Lung (tissue), 12 donors: ENCODE data around the gene BABAM2. TPM values are rescaled to one million over a fixed set of nuclear protein-coding genes. Genes with fewer than 3 reads are reported as not detected.
"Not testable (repeated sequence)": the region's sequence is repeated elsewhere in the genome, so short reads cannot be mapped to it uniquely, and the experiment has no call there.

Experiments used
- ATAC-seq: fragments of 200-7000 bp; cut with Tn5 transposase; one replicate; pipeline ENCODE4 v1.9.1; 2020; ENCODE audit warnings: moderate number of reproducible peaks; ENCODE audit not compliant: insufficient read depth, low FRiP score
- DNase-seq, 3 donors: peaks; one replicate each; pipeline ENCODE4 v3.0.0-alpha.2; 2013 to 2017
- H3K27ac ChIP-seq, 2 donors: one replicate each; pipeline ENCODE4 v1.5.1; 2013; ENCODE audit warnings: mild to moderate bottlenecking in 2 of 2, moderate library complexity in 2 of 2, control low read depth in 1 of 2, inconsistent platforms in 1 of 2, low read depth in 1 of 2, low read length in 1 of 2
- H3K27me3 ChIP-seq, 3 donors: one replicate each; pipeline ENCODE4 v1.5.1; 2013; ENCODE audit warnings: low read length in 2 of 3; ENCODE audit not compliant: control insufficient read depth in 3 of 3, insufficient read depth in 3 of 3
- H3K36me3 ChIP-seq, 4 donors: one replicate each; pipeline ENCODE4 v1.5.1; 2013; ENCODE audit warnings: low read length in 4 of 4, mild to moderate bottlenecking in 1 of 4, moderate library complexity in 1 of 4; ENCODE audit not compliant: control insufficient read depth in 4 of 4, insufficient read depth in 4 of 4
- H3K4me1 ChIP-seq, 5 donors: one replicate each; pipeline ENCODE4 v1.5.1; 2013; ENCODE audit warnings: low read length in 5 of 5, mild to moderate bottlenecking in 2 of 5, moderate library complexity in 1 of 5; ENCODE audit not compliant: control insufficient read depth in 5 of 5, insufficient read depth in 5 of 5
- H3K4me3 ChIP-seq: one replicate; pipeline ENCODE4 v1.5.1; 2013; ENCODE audit warnings: mild to moderate bottlenecking, control low read depth, moderate library complexity
- H3K9ac ChIP-seq, 2 donors: one replicate each; pipeline ENCODE4 v1.5.1; 2013; ENCODE audit warnings: low read length in 2 of 2, control low read depth in 1 of 2; ENCODE audit not compliant: insufficient read depth in 1 of 2
- H3K9me3 ChIP-seq, 4 donors: one replicate each; pipeline ENCODE4 v1.5.1; 2013; ENCODE audit warnings: low read length in 3 of 4, mild to moderate bottlenecking in 1 of 4, moderate library complexity in 1 of 4; ENCODE audit not compliant: control insufficient read depth in 4 of 4, insufficient read depth in 3 of 4
- CTCF ChIP-seq: IDR thresholded peaks from 2 replicates; pipeline ENCODE4 v1.5.1; 2012; ENCODE audit warnings: mild to moderate bottlenecking; ENCODE audit errors: control extremely low read depth, extremely low read depth
- WGBS, 2 donors: extraction: QIAGEN DNeasy Blood & Tissue Kit; methylation state at CpG; one replicate each; pipeline ENCODE4 v1.1.7; 2013; 5-methylcytosine and 5-hydroxymethylcytosine counted together
- polyA plus RNA-seq, 2 donors: library from polyadenylated mRNA; stranded (reverse); fragments of 200-250 nt; gene quantifications; one replicate each; pipeline ENCODE4 v1.2.1, GENCODE V29; 2013
- total RNA-seq, 2 donors: library from RNA; depleted of rRNA in 1 of 2; stranded (reverse); fragments of >200 nt in 1 of 2; gene quantifications; one replicate each; pipeline ENCODE4 v1.2.1, GENCODE V29; 2014 to 2021
- donor health status: control.
- donor health status: control.
- donor health status: Bipolar disorder and iron deficiency.
- donor health status: healthy.
- donor health status: DM: yes; HTN: yes; CAD: no.

The BABAM2 gene
- total and polyA plus RNA-seq, 4 donors, result 19.0 to 43.3 (median 33.7) TPM

GRCh38 chr2:28257182-28257581 lies 366.7 kb downstream of the BABAM2 start:
- Histone ChIP-seq H3K4me1 (no peaks in the 10 kb centered on the region), H3K27me3 (no peaks in the 10 kb centered on the region), H3K36me3 (peaks cover 0 to 3% (median 3%) of the 10 kb centered on the region in 4 donors), H3K9me3 (peaks cover 0 to 1% (median 0%) of the 10 kb centered on the region in 4 donors), H3K27ac (no peak overlapping the region), H3K9ac (no peak overlapping the region), H3K4me3 (no peak overlapping the region)
- DNase-seq (no peak), ATAC-seq (no peak)
- TF ChIP-seq CTCF, result no peak
- 89 to 93% methylated on average over 3 of the region's 3 CpGs for WGBS, 2 donors

GRCh38 chr2:28259226-28259625 lies 368.7 kb downstream of the BABAM2 start:
- H3K4me3 ChIP-seq, H3K4me1 ChIP-seq, H3K36me3 ChIP-seq, H3K27ac ChIP-seq, H3K9me3 ChIP-seq, H3K9ac ChIP-seq, ATAC-seq, DNase-seq, H3K27me3 ChIP-seq: not testable (repeated sequence)
- 97 to 100% methylated on average over 5 of the region's 5 CpGs for WGBS, 2 donors

GRCh38 chr2:28263690-28264089 lies 373.2 kb downstream of the BABAM2 start:
- Histone ChIP-seq H3K27me3 (no peaks in the 10 kb centered on the region), H3K36me3 (peaks cover 0 to 3% (median 1%) of the 10 kb centered on the region in 4 donors), H3K9me3 (peaks cover 0 to 1% (median 0%) of the 10 kb centered on the region in 4 donors), H3K9ac (no peak overlapping the region), H3K4me1 (no peaks in the 10 kb centered on the region), H3K27ac (no peak overlapping the region), H3K4me3 (no peak overlapping the region)
- WGBS, 2 donors, result 96% methylated on average over 5 of the region's 5 CpGs
- no peak for ATAC-seq
- no peak for TF ChIP-seq CTCF
- DNase-seq, result no peak

GRCh38 chr2:28267282-28267681 lies 376.8 kb downstream of the BABAM2 start:
- Histone ChIP-seq H3K9ac (no peak overlapping the region), H3K27ac (no peak overlapping the region), H3K9me3 (no peaks in the 10 kb centered on the region), H3K4me1 (peaks cover 0 to 11% (median 2%) of the 10 kb centered on the region in 5 donors), H3K36me3 (no peaks in the 10 kb centered on the region), H3K4me3 (no peak overlapping the region), H3K27me3 (no peaks in the 10 kb centered on the region)
- DNase-seq (no peak), ATAC-seq (no peak)
- 8 to 66% methylated on average over 1 of the region's 1 CpG for WGBS, 2 donors
- no peak for TF ChIP-seq CTCF
